NCI-H1092 treated with DMSO at 0.1 percent for 48 hours (cell line): ENCODE measurements around the gene MAP3K6.

Source experiments
- DNase-seq: peaks from one replicate; lab custom pipeline; 2025; lab: John Stamatoyannopoulos, UW

The MAP3K6 gene

GRCh38 chr1:27335506-27336422 lies 31.0 kb downstream of the MAP3K6 start:
- no peak for DNase-seq

GRCh38 chr1:27333717-27334279 lies 33.0 kb downstream of the MAP3K6 start:
- no peak for DNase-seq

- peak; percentile 26 for DNase-seq
Observed at GRCh38 chr1:27332536-27333281, 34.1 kb downstream of the MAP3K6 start.

GRCh38 chr1:27331922-27332321 lies 34.8 kb downstream of the MAP3K6 start:
- no peak for DNase-seq

GRCh38 chr1:27331426-27331825 lies 35.3 kb downstream of the MAP3K6 start:
- no peak for DNase-seq

- DNase-seq = no peak
Observed at GRCh38 chr1:27330786-27331185, 36.0 kb downstream of the MAP3K6 start.

- no peak for DNase-seq
Observed at GRCh38 chr1:27327964-27328363, 38.8 kb downstream of the MAP3K6 start.

- DNase-seq = no peak
Observed at GRCh38 chr1:27325286-27325685, 41.5 kb downstream of the MAP3K6 start.

GRCh38 chr1:27322569-27323240 lies 44.1 kb downstream of the MAP3K6 start:
- no peak for DNase-seq

- DNase-seq = peak; percentile 98
Observed at GRCh38 chr1:27321813-27322568, 44.8 kb downstream of the MAP3K6 start, which contains the start of gene TMEM222. Gene TMEM222, plus strand, starts transcription at chr1:27322163. Its CDS starts 35 bp downstream, at chr1:27322198.

GRCh38 chr1:27318596-27318995 lies 48.2 kb downstream of the MAP3K6 start:
- no peak for DNase-seq

GRCh38 chr1:27318136-27318535 lies 48.6 kb downstream of the MAP3K6 start:
- no peak for DNase-seq

- DNase-seq = no peak
Observed at GRCh38 chr1:27316860-27317259, 49.9 kb downstream of the MAP3K6 start.

- DNase-seq = no peak
Observed at GRCh38 chr1:27314737-27315136, 52.0 kb downstream of the MAP3K6 start.

- no peak for DNase-seq
Observed at GRCh38 chr1:27314169-27314568, 52.6 kb downstream of the MAP3K6 start.

- DNase-seq = peak; percentile 82
Observed at GRCh38 chr1:27307874-27308598, 58.7 kb downstream of the MAP3K6 start.

GRCh38 chr1:27306892-27307761 lies 59.6 kb downstream of the MAP3K6 start:
- peak; percentile 86 for DNase-seq

GRCh38 chr1:27306071-27306470 lies 60.7 kb downstream of the MAP3K6 start:
- DNase-seq = no peak
